GM19324 (cell line): ENCODE data around the gene SPDYE8.
"Not testable (repeated sequence)": the region's sequence is repeated elsewhere in the genome, so short reads cannot be mapped to it uniquely, and the experiment has no call there.

Experiments used
- ATAC-seq: cut with Tn5 transposase; IDR thresholded peaks from one replicate; pipeline ENCODE4 v1.9.1; 2021; ENCODE audit warnings: mild to moderate bottlenecking, moderate library complexity; ENCODE audit not compliant: unreplicated experiment, low FRiP score

SPDYE8 gene

DNA sequence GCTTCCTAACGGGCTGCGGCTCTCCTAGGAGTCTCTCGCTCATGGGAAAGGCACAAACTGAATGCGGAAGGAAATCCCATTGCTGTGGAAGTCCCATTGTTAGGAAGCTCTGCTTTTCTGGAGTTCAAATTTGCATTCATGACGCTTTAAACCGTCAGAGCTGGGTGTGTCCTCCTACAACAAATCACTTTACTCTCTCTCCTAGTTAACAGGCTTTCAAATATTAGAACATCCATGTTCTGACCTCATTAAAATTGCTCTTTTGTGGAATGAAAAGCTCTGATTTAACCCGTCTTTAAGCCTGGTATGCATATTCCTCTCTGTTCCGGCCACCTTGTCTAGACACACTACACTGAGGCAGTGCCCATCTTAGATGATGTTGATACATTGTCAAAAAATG, at the start of gene SPDYE8:
SPDYE8 (minus strand) TSS at position 101 of the 400 bp plus-strand sequence. CDS start 1,800 bp downstream, outside the sequence.
- not testable (repeated sequence) for ATAC-seq

DNA sequence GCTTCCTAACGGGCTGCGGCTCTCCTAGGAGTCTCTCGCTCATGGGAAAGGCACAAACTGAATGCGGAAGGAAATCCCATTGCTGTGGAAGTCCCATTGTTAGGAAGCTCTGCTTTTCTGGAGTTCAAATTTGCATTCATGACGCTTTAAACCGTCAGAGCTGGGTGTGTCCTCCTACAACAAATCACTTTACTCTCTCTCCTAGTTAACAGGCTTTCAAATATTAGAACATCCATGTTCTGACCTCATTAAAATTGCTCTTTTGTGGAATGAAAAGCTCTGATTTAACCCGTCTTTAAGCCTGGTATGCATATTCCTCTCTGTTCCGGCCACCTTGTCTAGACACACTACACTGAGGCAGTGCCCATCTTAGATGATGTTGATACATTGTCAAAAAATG, 28.2 kb upstream of the SPDYE8 start, which contains the start of gene SPDYE11:
SPDYE11 (minus strand) TSS at position 101 of the 400 bp plus-strand sequence. CDS start 1,800 bp downstream, outside the sequence.
- ATAC-seq: not testable (repeated sequence)

- not testable (repeated sequence) for ATAC-seq
Observed at GRCh38 chr7:73006491-73006890, 23.1 kb downstream of the SPDYE8 start.

DNA sequence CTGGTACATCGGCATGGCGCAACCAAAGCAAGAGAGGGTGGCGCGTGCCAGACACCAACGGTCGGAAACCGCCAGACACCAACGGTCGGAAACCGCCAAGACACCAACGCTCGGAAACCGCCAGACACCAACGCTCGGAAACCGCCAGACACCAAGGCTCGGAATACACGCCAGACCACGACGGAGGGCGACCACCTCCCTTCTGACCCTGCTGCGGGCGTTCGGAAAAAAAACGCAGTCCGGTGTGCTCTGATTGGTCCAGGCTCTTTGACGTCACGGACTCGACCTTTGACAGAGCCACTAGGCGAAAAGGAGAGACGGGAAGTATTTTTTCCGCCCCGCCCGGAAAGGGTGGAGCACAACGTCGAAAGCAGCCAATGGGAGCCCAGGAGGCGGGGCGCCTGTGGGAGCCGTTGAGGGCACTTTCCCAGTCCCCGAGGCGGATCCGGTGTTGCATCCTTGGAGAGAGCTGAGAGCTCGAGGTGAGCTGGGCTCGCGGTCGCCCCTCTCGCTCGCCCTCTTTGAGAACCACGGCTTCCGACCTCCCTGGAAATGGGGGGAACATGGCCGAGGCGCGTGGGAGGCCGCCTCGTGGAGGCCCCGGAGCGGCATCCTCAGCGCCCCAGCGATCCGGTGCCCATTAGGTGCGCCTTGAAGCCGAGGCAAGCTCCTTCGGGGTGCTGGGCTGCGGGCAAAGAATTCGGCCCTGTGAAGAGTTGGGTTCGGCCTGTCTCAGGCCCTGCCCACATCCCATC, 23.7 kb downstream of the SPDYE8 start:
- peak; percentile 91 for ATAC-seq

DNA sequence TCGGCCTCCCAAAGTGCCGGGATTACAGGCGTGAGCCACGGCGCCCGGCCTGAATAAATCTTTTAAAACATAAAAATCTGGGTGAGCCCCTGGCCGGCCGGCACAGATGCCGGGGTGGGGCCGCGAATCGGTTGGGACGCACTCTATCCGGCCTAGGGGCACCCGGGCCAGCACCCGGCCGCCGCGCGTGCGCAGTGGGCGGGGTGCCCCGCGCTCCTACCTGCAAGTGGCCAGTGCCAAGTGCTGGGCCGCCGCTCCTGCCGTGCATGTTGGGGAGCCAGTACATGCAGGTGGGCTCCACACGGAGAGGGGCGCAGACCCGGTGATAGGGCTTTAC, 24.2 kb downstream of the SPDYE8 start:
- peak; percentile 92 for ATAC-seq

- not testable (repeated sequence) for ATAC-seq
Observed at GRCh38 chr7:72997887-72998468, 31.6 kb downstream of the SPDYE8 start.

GRCh38 chr7:72997447-72997846, 32.1 kb downstream of the SPDYE8 start:
- not testable (repeated sequence) for ATAC-seq

- not testable (repeated sequence) for ATAC-seq
Observed at GRCh38 chr7:72995484-72995883, 34.1 kb downstream of the SPDYE8 start.

DNA sequence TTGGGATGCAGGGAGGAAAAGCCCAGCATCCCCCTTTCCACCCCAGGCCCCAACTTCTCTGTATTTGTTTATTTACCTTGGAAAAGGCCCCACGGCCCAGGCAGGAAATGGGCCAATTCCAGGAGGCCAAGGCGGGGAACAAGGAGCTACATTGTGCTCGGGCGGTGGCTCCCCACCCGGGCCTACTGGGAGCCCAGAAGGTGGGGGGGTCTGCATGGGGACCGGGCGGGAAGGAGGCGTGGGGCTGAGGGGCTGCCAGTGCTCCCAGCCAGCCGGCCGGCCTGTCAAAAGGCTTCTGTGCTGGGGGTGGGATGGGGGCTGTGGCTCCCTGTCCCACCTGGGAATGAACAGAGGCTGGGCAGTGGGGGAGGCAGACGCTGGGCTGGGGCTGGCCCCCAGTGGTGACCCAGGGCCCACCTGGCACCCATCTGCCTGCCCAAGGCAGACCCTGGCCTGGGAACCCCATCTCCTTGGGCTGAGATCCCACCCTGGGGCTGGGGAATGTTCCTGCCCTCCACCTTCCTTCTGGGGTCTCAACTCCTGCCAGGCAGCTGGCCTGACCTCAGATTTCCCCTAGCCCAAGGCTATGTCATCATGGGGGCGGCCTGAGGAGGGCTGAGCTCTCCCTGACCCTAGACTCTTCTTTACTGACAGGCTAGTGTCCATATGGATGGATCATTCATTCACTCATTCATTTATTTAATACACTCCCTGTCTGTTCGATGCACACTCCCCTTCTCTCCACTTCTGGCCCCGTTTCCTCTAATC, 39.2 kb downstream of the SPDYE8 start:
- ATAC-seq: not testable (repeated sequence)

DNA sequence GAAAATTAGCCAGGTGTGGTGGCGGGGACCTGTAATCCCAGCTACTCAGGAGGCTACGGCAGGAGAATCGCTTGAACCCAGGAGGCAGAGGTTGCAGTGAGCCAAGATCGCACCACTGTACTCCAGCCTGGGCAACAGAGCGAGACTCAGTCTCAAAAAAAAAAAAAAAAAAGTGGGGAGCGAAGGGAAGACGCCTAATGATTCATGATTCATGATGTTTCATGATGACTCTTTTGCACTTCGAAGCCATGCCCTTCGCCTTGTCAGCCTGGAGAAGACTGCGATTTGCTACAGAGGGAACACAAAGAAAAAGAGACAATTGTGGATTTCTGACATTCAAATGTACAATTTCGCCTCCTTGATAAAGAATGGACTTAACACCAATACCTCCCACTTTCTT, 47.5 kb downstream of the SPDYE8 start:
- not testable (repeated sequence) for ATAC-seq

DNA sequence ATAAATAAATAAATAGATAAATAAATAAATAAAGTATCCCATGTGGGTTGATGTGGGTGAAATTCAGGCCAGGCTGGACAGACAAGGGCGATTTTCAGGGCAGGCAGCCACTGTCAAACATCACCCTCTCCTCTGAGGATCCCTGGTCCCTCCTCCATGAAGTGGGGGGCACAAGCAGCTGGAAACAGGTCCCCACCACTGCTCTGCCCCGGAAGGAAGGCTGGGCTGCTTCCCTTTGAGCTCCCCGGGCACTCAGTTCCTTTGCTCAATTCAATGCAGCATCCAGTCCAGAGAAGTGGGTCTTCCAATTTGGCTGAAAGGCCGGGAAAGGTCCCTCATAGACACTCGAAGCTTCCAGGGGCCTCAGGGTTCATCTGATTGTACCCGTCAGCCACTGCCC, 49.2 kb downstream of the SPDYE8 start:
- ATAC-seq: not testable (repeated sequence)

DNA sequence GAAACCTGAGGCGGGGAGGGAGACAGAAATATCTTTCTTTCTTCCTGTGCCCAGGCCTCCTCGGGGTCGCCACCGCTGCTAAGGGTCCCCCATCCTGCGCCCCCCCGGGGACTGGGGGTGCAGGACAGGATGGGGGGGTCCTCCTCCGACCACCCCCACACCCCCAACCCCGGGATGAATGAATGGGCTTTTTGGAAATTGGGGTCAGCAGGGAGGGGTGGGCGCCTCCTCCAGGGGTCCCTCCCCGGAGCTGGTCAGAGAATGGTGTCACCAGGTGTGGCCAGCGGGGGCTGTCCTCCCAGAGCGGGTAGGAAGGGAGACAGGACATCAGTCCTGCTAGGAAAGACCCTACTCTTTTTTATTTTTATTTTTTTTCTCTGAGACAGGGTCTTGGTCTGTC, 53.1 kb downstream of the SPDYE8 start:
- not testable (repeated sequence) for ATAC-seq

DNA sequence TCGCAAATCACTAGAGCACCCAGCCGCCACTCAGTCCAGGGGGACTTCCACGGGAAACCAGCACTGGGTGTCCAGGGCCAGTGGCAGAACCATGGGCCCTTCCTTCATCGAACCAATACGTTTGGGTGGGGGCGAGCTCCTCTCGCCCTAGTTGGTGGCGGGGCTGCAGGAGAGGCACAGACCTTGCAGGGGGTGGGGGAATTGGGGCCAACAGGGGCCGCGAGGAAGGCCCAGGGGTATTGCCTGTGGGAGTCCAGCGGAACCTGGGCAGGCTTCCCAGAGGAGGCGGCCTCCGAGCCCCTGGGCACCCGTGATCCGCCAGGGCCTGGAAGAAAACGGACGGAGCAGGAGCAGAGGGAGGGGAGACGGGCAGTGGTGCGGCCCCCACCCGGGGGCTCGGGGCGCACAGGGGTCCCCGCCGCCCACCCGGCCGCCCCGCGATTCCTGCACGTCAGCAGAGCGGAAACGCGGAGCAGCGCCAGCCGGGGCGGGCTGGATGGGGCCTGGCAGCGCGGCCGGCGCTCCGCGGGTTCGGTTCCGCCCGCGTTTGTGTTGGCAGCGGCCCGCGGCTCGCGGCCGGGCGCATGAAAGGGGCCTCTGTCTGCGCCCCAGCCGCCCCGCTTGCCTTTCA, 53.8 kb downstream of the SPDYE8 start:
- not testable (repeated sequence) for ATAC-seq

DNA sequence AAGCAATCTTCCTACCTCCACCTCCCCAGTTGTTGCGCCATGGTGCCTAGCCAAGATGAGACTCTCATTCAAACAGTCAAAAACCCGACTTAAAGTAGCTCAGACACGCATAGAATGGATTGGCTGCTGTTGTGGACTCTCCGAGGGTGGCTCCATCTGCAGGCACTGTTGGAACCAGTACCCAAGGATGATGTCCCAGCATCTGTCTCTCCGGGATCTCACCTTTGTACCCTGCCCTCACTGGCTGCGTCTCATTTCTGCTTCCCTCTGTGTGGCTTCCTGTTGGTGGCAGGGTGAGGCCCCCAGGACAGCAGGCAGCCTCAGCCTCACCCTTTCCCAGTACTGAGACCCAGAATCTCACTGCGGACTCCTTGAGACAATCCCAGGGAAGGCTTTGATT, 54.8 kb downstream of the SPDYE8 start:
- not testable (repeated sequence) for ATAC-seq

DNA sequence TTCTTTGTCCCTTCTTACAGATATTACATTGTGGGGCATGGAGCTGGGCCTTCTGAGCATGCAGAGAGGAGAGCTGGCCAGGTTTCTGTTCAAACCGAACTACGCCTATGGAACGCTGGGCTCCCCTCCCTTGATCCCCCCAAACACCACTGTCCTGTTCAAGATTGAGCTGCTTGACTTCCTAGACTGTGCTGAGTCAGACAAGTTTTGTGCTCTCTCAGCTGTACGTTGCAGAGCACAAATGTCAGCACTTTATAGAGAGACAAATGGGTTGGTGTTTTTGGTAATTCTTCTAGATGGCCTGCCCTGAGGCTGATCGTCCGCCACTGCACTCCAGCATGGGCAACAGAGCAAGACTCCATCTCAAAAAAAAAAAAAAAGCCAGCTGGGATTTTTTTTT, 58.1 kb downstream of the SPDYE8 start:
- not testable (repeated sequence) for ATAC-seq
